CD14-positive monocyte (primary cell): Measurements from ENCODE around the gene WDR47. TPM values are rescaled to one million over a fixed set of nuclear protein-coding genes. Genes with fewer than 3 reads are reported as not detected.
"Not testable (repeated sequence)": the region's sequence is repeated elsewhere in the genome, so short reads cannot be mapped to it uniquely, and the experiment has no call there.

ENCODE experiments used
- DNase-seq, 3 donors: peaks; one replicate each; pipeline ENCODE4 v3.0.0-alpha.2; 2011 to 2022
- H2AFZ ChIP-seq: 2 replicates; pipeline ENCODE4 v1.6.0; 2012; ENCODE audit warnings: mild to moderate bottlenecking, low read depth, low read length, inconsistent platforms; ENCODE audit not compliant: insufficient read depth, poor library complexity, severe bottlenecking
- H3K27ac ChIP-seq, 2 donors: 1 replicate in 1 of 2; 2 replicates in 1 of 2; pipeline ENCODE4 v1.5.1; 2012 to 2013; ENCODE audit warnings: low read length in 2 of 2, control low read depth in 1 of 2, inconsistent platforms in 1 of 2, low read depth in 1 of 2, mild to moderate bottlenecking in 1 of 2
- H3K27me3 ChIP-seq, 2 donors: one replicate each; pipeline versions ENCODE4 v1.6.0 to v1.6.1; 2011 to 2013; ENCODE audit warnings: low read length in 2 of 2; ENCODE audit not compliant: control insufficient read depth in 2 of 2, insufficient read depth in 2 of 2
- H3K36me3 ChIP-seq, 2 donors: replicated peaks in 1 of 2; 1 replicate in 1 of 2; 2 replicates in 1 of 2; pipeline versions ENCODE4 v1.5.1 to v1.6.1; 2012 to 2013; ENCODE audit warnings: low read length in 2 of 2, control low read depth in 1 of 2, inconsistent platforms in 1 of 2, mild to moderate bottlenecking in 1 of 2; ENCODE audit not compliant: insufficient read depth in 2 of 2, control insufficient read depth in 1 of 2
- H3K4me1 ChIP-seq, 2 donors: 1 replicate in 1 of 2; 2 replicates in 1 of 2; pipeline versions ENCODE4 v1.5.1 to v1.6.1; 2012 to 2013; ENCODE audit warnings: low read length in 2 of 2, control low read depth in 1 of 2, inconsistent platforms in 1 of 2, mild to moderate bottlenecking in 1 of 2, moderate library complexity in 1 of 2; ENCODE audit not compliant: insufficient read depth in 2 of 2, control insufficient read depth in 1 of 2
- H3K4me2 ChIP-seq: replicated peaks from 2 replicates; pipeline ENCODE3; 2012; ENCODE audit warnings: low read length, moderate library complexity, mild to moderate bottlenecking; ENCODE audit not compliant: poor library complexity, severe bottlenecking; ENCODE audit errors: extremely low read depth
- H3K4me3 ChIP-seq, 3 experiments: fragments of 200-600 bp in 1 of 3; sonication (generic) in 1 of 3; replicated peaks in 1 of 3; 1 replicate in 2 of 3; 2 replicates in 1 of 3; pipeline ENCODE4 v1.5.1; 2011 to 2013; ENCODE audit warnings: low read length in 3 of 3, mild to moderate bottlenecking in 3 of 3, control low read depth in 2 of 3, low read depth in 2 of 3, inconsistent platforms in 1 of 3, moderate library complexity in 1 of 3
- H3K79me2 ChIP-seq: 2 replicates; pipeline ENCODE4 v1.6.0; 2012; ENCODE audit warnings: mild to moderate bottlenecking, control low read depth, inconsistent platforms, low read length, moderate library complexity; ENCODE audit not compliant: insufficient read depth
- H3K9ac ChIP-seq: 2 replicates; pipeline ENCODE4 v1.6.0; 2017; ENCODE audit warnings: low read length, mild to moderate bottlenecking; ENCODE audit not compliant: insufficient read depth, poor library complexity, severe bottlenecking
- H3K9me3 ChIP-seq, 2 donors: replicated peaks in 1 of 2; 1 replicate in 1 of 2; 2 replicates in 1 of 2; pipeline versions ENCODE4 v1.5.1 to v1.6.1; 2012 to 2013; ENCODE audit warnings: low read length in 2 of 2, control low read depth in 1 of 2; ENCODE audit not compliant: control insufficient read depth in 1 of 2, insufficient read depth in 1 of 2
- H4K20me1 ChIP-seq: 2 replicates; pipeline ENCODE4 v1.6.0; 2012; ENCODE audit warnings: mild to moderate bottlenecking, low read length, control low read depth, moderate library complexity; ENCODE audit not compliant: insufficient read depth
- H3K27ac Mint-ChIP-seq, 7 donors: one replicate each; pipeline ENCODE4 v1.8.0; 2020; ENCODE audit warnings: mild to moderate bottlenecking in 7 of 7, mixed read lengths in 7 of 7, moderate library complexity in 6 of 7, inconsistent platforms in 2 of 7
- H3K27me3 Mint-ChIP-seq, 3 donors: one replicate each; pipeline ENCODE4 v1.8.0; 2021 to 2022; ENCODE audit warnings: low read depth in 3 of 3, mild to moderate bottlenecking in 3 of 3, mixed read lengths in 3 of 3, moderate library complexity in 3 of 3, inconsistent platforms in 1 of 3
- H3K36me3 Mint-ChIP-seq, 2 donors: one replicate each; pipeline ENCODE4 v1.8.0; 2020; ENCODE audit warnings: mixed read lengths in 2 of 2, inconsistent platforms in 1 of 2, mild to moderate bottlenecking in 1 of 2
- H3K4me1 Mint-ChIP-seq: one replicate; pipeline ENCODE4 v1.8.0; 2020; ENCODE audit warnings: mild to moderate bottlenecking, mixed read lengths
- H3K4me3 Mint-ChIP-seq, 2 donors: one replicate each; pipeline ENCODE4 v1.8.0; 2020; ENCODE audit warnings: mild to moderate bottlenecking in 2 of 2, mixed read lengths in 2 of 2, moderate library complexity in 1 of 2
- H3K9me3 Mint-ChIP-seq, 7 donors: one replicate each; pipeline ENCODE4 v1.8.0; 2020 to 2022; ENCODE audit warnings: mixed read lengths in 7 of 7, mild to moderate bottlenecking in 6 of 7, moderate library complexity in 6 of 7, inconsistent platforms in 2 of 7
- CTCF ChIP-seq: fragments of 200-600 bp; IDR thresholded peaks from one replicate; pipeline ENCODE4 v1.8.0; 2022; ENCODE audit warnings: antibody characterized with exemption, mild to moderate bottlenecking
- WGBS: methylation state at CpG from one replicate; pipeline ENCODE4 v1.1.5; 2013; ENCODE audit warnings: missing lambda C conversion rate; ENCODE audit not compliant: insufficient coverage; 5-methylcytosine and 5-hydroxymethylcytosine counted together
- intact Hi-C, 2 donors: fragments of 100-400 bp; cut with micrococcal nuclease; formaldehyde crosslinking; loops; one replicate each; pipeline versions ENCODE4 v1.15.0 to v1.15.1; 2023
- polyA plus RNA-seq, 3 donors: library from polyadenylated mRNA; depleted of rRNA in 1 of 3; unstranded in 2 of 3; stranded (reverse) in 1 of 3; fragments of 300-500 nt in 2 of 3; fragments of >200 nt in 1 of 3; fragmentation: Illumina TruSeq in 2 of 3; gene quantifications; 1 replicate in 2 of 3; 2 replicates in 1 of 3; pipeline ENCODE4 v1.2.3, GENCODE V29; 2012 to 2021

Gene WDR47
- polyA plus RNA-seq, 3 donors: 5.2 to 7.6 (median 6.0) TPM

- peaks cover 5 to 16% of the 10 kb centered on the region in 2 donors for H3K36me3 Mint-ChIP-seq
- H3K36me3 ChIP-seq: peaks cover 6 to 20% of the 10 kb centered on the region in 2 donors
- intact Hi-C loops: no loop called here
- no peaks in the 10 kb centered on the region for H3K4me1 Mint-ChIP-seq
- H3K4me3 Mint-ChIP-seq: no peak overlapping the region
- no peaks in the 10 kb centered on the region for H3K4me1 ChIP-seq
- no peak overlapping the region for H3K9ac ChIP-seq
- H3K4me2 ChIP-seq: no peak overlapping the region
- peaks cover 2 to 5% (median 2%) of the 10 kb centered on the region in 3 donors for H3K27me3 Mint-ChIP-seq
- H3K9me3 ChIP-seq: no peaks in the 10 kb centered on the region
- TF ChIP-seq CTCF: no peak
- no peak overlapping the region for H3K4me3 ChIP-seq
- no peak for DNase-seq
- H3K27me3 ChIP-seq: no peaks in the 10 kb centered on the region
- peak overlapping the region in 1 of 7 donors; percentile 43 for H3K27ac Mint-ChIP-seq
- no peak overlapping the region for H2AFZ ChIP-seq
- peaks cover 0 to 3% (median 0%) of the 10 kb centered on the region in 7 donors for H3K9me3 Mint-ChIP-seq
- H3K27ac ChIP-seq: no peak overlapping the region
- H4K20me1 ChIP-seq: no peaks in the 10 kb centered on the region
- H3K79me2 ChIP-seq: no peaks in the 10 kb centered on the region
These were observed 17.1 kb upstream of the WDR47 start for GRCh38 chr1:109059026-109059425.

- intact Hi-C loops: no loop called here
- Mint-ChIP-seq H3K4me3 (no peak overlapping the region), H3K27me3 (peaks cover 2 to 6% (median 5%) of the 10 kb centered on the region in 3 donors), H3K9me3 (peaks cover 0 to 9% (median 5%) of the 10 kb centered on the region in 7 donors), H3K27ac (no peak overlapping the region), H3K36me3 (peaks cover 0 to 2% of the 10 kb centered on the region in 2 donors), H3K4me1 (no peaks in the 10 kb centered on the region)
- H3K4me2 ChIP-seq: no peak overlapping the region
- no peaks in the 10 kb centered on the region for H4K20me1 ChIP-seq
- DNase-seq: no peak
- H3K27me3 ChIP-seq: no peaks in the 10 kb centered on the region
- no peaks in the 10 kb centered on the region for H3K79me2 ChIP-seq
- H3K9ac ChIP-seq: no peak overlapping the region
- H2AFZ ChIP-seq: no peak overlapping the region
- 100% methylated on average over 2 of the region's 3 CpGs for WGBS
- TF ChIP-seq CTCF: no peak
- H3K4me1 ChIP-seq: no peaks in the 10 kb centered on the region
- H3K27ac ChIP-seq: no peak overlapping the region
- H3K9me3 ChIP-seq: no peaks in the 10 kb centered on the region
- no peaks in the 10 kb centered on the region for H3K36me3 ChIP-seq
- H3K4me3 ChIP-seq: no peak overlapping the region
These were observed 14.2 kb upstream of the WDR47 start for GRCh38 chr1:109056064-109056463.

GRCh38 chr1:109052145-109052544, 10.2 kb upstream of the WDR47 start:
- H4K20me1 ChIP-seq, DNase-seq, H3K27ac ChIP-seq, H2AFZ ChIP-seq, H3K4me2 ChIP-seq, H3K36me3 ChIP-seq, H3K4me3 ChIP-seq, H3K27me3 ChIP-seq, H3K27ac Mint-ChIP-seq, H3K79me2 ChIP-seq, H3K4me1 Mint-ChIP-seq, H3K9me3 ChIP-seq, H3K4me3 Mint-ChIP-seq, H3K9ac ChIP-seq, H3K4me1 ChIP-seq, H3K36me3 Mint-ChIP-seq: not testable (repeated sequence)
- intact Hi-C loops: loop anchor here in 1 of 2 donors (5.0 kb wide), 1 partner anchor 85 kb away; no protein-coding TSS in a partner anchor
- 100% methylated on average over 2 of the region's 3 CpGs for WGBS
- Mint-ChIP-seq H3K9me3 (peaks cover 0 to 14% (median 6%) of the 10 kb centered on the region in 7 donors), H3K27me3 (peaks cover 2 to 13% (median 8%) of the 10 kb centered on the region in 3 donors)
